GM21390 (cell line): ENCODE results near the gene IL36B.

Source experiments
- ATAC-seq: cut with Tn5 transposase; IDR thresholded peaks from one replicate; pipeline ENCODE4 v1.9.1; 2021; ENCODE audit not compliant: unreplicated experiment

The IL36B gene

GRCh38 chr2:113012436-113013335, 40.0 kb downstream of the IL36B start:
- ATAC-seq, result no peak

DNA sequence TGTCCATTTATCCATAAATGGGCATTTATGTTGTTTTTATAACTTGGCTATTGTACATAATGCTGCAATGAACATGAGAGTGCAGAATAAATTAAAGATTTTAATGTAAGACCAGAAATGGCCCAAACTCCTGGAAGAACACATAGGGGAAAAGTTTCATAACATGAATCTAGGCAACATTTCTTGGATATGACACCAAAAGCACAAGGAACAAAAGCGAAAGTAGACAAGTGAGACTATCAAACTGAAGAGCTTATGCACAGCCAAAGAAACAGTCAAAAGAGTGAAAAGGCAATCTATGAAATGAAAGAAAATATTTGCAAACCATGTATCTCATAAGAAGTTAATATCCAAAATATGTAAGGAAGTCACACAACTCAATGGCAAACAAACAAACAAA, 41.6 kb downstream of the IL36B start:
- ATAC-seq, result no peak

- no peak for ATAC-seq
Observed at GRCh38 chr2:113010088-113010487, 42.6 kb downstream of the IL36B start.

DNA sequence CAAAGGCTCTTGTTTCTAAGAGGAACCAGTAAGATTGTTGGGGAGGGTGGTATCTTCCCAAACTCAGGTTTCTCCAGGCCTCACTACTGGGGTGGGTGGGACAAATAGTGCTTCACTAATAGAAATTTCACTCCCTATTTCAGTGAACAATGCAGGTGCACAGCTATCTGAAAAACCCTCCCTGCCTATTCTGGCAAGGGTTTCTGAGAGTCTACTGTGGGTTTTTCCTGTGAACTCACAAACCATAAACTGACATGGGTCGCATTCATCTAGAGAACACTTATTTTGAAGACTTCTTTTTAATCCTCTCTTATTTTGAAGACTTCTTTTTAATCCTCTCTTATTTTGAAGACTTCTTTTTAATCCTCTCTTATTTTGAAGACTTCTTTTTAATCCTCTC, 43.0 kb downstream of the IL36B start:
- no peak for ATAC-seq

GRCh38 chr2:113007250-113007649, 45.4 kb downstream of the IL36B start:
- no peak for ATAC-seq

DNA sequence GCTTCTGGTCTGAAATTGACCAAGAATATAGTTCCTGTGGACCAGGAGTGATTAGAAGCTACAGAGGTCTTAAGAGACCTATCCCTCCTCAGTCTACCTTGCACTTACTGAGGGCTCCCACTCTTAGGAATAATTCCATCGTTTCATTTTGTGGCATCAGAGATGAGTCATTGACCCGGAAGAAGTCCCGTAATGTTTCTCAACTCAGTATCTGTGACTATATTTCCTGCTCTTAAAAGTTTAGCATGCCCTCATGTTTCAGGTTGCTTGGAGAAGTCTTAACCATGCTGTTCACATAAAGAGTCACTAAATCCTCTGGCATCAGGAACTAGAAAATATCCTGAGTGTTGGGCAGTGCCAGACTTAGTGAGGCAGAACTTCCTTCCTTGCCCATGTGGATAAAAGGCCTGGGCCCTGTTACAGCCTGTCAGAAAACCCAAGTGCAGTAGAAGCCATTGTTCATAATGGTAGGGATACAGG, 47.6 kb downstream of the IL36B start, which contains the start of gene IL36A:
Gene IL36A, plus strand, starts transcription at position 430 of the 480 bp plus-strand sequence. CDS start 413 bp downstream, outside the sequence.
- ATAC-seq, result no peak

DNA sequence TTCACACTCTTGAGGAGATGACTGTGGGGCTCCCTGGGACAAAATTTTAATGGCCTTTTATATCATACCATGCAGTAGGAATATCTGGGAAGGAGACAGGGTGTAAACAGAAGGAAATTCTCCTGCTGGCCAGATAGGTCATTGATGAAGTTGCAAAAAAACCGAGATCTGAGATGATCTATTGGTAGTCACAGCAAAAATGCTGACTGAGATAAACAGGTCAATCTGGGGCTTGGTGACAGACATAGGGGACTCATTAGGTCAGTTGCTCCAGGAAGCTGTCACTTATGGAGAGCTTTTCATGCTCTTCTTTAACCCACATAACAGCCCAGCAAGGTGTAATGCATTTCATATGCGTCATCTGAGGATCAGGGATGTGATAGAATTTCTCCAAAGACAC, 50.0 kb downstream of the IL36B start:
- no peak for ATAC-seq

DNA sequence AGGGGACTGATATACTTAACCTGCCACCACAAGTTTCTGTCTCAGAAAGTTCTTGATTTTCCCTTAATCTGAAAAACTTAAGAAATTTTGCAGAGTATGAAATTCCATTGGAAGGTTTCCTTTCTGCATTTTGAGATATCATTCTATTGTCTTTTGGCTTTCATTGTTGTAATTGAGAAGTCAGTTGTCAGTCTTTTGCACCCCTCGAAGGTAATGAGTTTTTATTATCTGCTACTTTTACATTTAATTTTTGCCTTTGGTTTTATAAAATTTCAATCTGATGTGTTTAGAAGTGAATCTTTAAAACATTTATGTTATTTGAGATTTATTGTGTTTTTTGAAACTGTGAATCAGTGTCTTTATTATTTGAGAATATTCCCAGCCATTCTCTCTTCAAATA, 52.2 kb downstream of the IL36B start:
- no peak for ATAC-seq

DNA sequence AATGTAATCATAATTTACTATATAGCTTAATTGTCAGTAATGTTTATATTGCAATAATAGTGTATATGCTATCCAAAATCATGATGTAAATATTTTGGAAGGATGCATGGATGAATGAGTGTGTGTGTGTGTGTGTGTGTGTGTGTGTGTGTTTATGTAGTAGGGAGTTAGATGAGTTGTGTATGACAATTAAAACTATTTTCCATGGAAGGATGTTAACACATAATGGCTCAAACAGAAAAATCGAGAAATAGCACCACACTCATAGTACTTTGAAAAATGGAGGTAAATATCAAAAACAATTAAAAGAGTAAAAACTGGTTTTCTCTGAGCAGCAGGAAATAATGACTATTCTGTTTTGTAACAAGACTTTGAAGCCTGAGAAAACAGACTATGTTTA, 55.5 kb downstream of the IL36B start:
- ATAC-seq, result no peak

GRCh38 chr2:112996635-112997034, 56.0 kb downstream of the IL36B start:
- no peak for ATAC-seq

DNA sequence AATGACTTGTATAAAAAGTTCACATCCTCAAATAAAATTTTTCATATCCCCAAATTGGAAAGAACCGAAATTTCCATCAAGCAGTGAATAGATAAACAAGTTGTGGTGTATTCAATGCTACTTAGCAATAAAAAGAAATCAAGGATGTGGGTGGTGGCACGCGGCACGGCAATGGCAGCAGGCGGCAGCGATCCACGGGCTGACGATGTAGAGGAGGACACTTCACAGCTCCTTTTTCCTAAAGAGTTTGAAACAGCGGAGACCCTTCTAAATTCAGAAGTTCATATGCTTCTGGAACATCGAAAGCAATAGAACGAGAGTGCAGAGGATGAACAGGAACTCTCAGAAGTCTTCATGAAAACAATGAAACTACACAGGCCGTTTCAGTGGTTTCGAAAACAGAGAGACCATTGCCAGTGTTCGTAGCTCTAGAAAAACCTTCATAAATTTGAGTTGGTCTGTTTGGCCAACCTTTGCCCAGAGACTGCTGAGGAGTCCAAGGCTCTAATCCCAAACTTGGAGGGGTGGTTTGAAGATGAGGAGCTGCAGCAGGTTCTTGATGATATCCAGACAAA, 57.2 kb downstream of the IL36B start:
- ATAC-seq, result no peak

- ATAC-seq, result no peak
Observed at GRCh38 chr2:112994648-112995047, 58.0 kb downstream of the IL36B start.

DNA sequence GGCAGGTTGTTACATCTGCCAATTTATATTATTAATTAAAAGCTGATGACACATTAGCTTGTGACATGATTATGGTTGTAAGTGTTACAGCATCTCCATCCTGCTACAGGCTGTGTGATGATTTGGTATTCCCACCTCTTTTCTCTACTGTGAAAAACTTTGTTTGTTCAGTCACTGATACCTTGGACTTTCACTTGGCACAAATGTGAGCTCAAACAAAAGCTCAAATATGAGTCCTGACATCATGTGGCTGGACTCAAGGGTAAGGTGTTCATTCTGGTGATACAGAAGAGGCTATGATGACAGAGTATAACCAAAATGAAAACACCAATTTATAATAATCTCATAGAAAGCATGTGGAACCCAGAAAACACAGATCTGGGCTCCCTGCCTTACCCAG, 58.8 kb downstream of the IL36B start:
- no peak for ATAC-seq

GRCh38 chr2:112989611-112990010, 63.1 kb downstream of the IL36B start:
- no peak for ATAC-seq

DNA sequence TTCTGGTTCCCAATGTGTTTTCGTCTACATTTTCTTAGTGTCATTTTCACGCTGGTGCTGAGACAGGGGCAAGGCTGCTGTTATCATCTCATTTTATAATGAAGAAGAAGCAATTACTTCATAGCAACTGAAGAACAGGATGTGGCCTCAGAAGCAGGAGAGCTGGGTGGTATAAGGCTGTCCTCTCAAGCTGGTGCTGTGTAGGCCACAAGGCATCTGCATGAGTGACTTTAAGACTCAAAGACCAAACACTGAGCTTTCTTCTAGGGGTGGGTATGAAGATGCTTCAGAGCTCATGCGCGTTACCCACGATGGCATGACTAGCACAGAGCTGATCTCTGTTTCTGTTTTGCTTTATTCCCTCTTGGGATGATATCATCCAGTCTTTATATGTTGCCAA, 67.6 kb downstream of the IL36B start:
- ATAC-seq, result no peak

- ATAC-seq, result no peak
Observed at GRCh38 chr2:112980537-112980936, 72.1 kb downstream of the IL36B start.

DNA sequence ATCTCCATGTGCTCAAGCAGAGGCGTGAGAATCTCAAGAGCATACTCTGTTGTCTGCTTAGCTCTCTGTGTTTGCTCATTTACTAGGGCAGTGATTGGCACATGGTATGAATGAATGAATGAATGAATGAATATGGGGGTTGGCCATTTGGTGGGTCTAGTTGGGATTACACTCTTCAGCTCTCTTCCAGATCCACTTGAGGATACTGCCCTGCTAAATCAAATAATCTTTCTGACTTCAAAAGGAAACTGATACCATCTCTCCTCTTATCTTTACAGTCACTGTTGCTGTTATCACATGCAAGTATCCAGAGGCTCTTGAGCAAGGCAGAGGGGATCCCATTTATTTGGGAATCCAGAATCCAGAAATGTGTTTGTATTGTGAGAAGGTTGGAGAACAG, 72.9 kb downstream of the IL36B start:
- no peak for ATAC-seq

DNA sequence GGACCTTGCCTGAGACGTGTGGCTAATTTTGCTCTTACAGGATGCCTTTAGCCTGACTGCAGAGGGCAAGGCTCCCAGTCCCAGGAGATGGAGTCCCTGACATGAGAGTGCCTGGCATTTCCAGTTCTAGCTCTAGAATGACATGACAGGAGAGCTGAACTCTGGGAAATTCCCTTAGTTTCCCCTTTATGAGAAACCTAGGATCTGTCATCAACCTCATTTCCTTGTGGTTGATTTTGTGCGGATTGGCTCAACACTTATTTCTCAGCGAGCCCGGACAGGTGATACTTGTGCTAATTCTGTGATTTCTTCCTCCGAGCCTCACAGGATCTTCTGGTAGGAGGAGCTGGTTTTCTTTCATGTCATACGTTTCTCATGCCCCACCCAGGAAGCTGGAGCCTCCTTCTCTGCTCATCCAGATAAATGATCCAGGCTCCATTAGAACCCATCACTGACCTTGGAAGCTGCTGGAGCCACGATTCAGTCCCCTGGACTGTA, 75.1 kb downstream of the IL36B start, which contains the start of gene IL36G:
Gene IL36G, plus strand, starts transcription at position 448 of the 498 bp plus-strand sequence. CDS start 633 bp downstream, outside the sequence.
- ATAC-seq, result no peak
